GM23338 (cell line): Measurements from ENCODE around the gene RAD54L. TPM values are rescaled to one million over a fixed set of nuclear protein-coding genes. Genes with fewer than 3 reads are reported as not detected.
A peak's percentile ranks its signal among the peaks of the same experiment; 100 is the strongest.

Experiments
- ATAC-seq: fragments of 200-7000 bp; cut with Tn5 transposase; 3 replicates; pipeline ENCODE4 v1.9.1; 2020
- DNase-seq: peaks from one replicate; pipeline ENCODE4 v3.0.0-alpha.2; 2015; ENCODE audit warnings: low spot score
- H2AFZ ChIP-seq: fragments of 200-600 bp; sonication (generic); 2 replicates; pipeline ENCODE4 v1.8.0; 2016; ENCODE audit warnings: antibody characterized with exemption, mild to moderate bottlenecking, moderate library complexity
- H3F3A ChIP-seq: fragments of 200-600 bp; sonication (generic); replicated peaks from 2 replicates; pipeline ENCODE4 v1.8.0; 2017; ENCODE audit warnings: antibody characterized with exemption, mixed run types, low read depth
- H3K27ac ChIP-seq: fragments of 200-600 bp; sonication (generic); 2 replicates; pipeline ENCODE4 v1.6.1; 2016; ENCODE audit warnings: low read depth
- H3K27me3 ChIP-seq: fragments of 200-600 bp; sonication (generic); 2 replicates; pipeline ENCODE4 v1.8.0; 2016; ENCODE audit warnings: mild to moderate bottlenecking, mixed run types, moderate library complexity; ENCODE audit not compliant: insufficient read depth
- H3K36me3 ChIP-seq: fragments of 200-600 bp; sonication (generic); 2 replicates; pipeline ENCODE4 v1.8.0; 2016; ENCODE audit warnings: mild to moderate bottlenecking; ENCODE audit not compliant: insufficient read depth
- H3K4me1 ChIP-seq: fragments of 200-600 bp; sonication (generic); 2 replicates; pipeline ENCODE4 v1.8.0; 2016; ENCODE audit warnings: mild to moderate bottlenecking, moderate library complexity; ENCODE audit not compliant: insufficient read depth
- H3K4me2 ChIP-seq: fragments of 200-600 bp; sonication (generic); 2 replicates; pipeline ENCODE4 v1.7.1; 2017; ENCODE audit warnings: mixed run types
- H3K4me3 ChIP-seq: fragments of 200-600 bp; sonication (generic); 2 replicates; pipeline ENCODE4 v1.6.1; 2016; ENCODE audit warnings: mixed run types
- H3K79me2 ChIP-seq: fragments of 200-600 bp; sonication (generic); replicated peaks from 2 replicates; pipeline ENCODE4 v1.8.0; 2017; ENCODE audit warnings: mild to moderate bottlenecking; ENCODE audit not compliant: insufficient read depth
- H3K9me2 ChIP-seq: fragments of 200-600 bp; sonication (generic); 2 replicates; pipeline ENCODE4 v1.8.0; 2017; ENCODE audit not compliant: insufficient read depth
- H4K20me1 ChIP-seq: fragments of 200-600 bp; sonication (generic); replicated peaks from 2 replicates; pipeline ENCODE4 v1.8.0; 2017; ENCODE audit warnings: mild to moderate bottlenecking; ENCODE audit not compliant: insufficient read depth
- H3K27ac Mint-ChIP-seq: 2 replicates; pipeline ENCODE4 v1.8.0; 2020; ENCODE audit warnings: inconsistent platforms, mild to moderate bottlenecking, moderate library complexity, mixed read lengths
- H3K27me3 Mint-ChIP-seq: 3 replicates; pipeline ENCODE4 v1.8.0; 2022; ENCODE audit warnings: low read depth, mild to moderate bottlenecking, moderate library complexity, mixed read lengths, inconsistent platforms; ENCODE audit not compliant: insufficient read depth, poor library complexity
- H3K36me3 Mint-ChIP-seq: 3 replicates; pipeline ENCODE4 v1.8.0; 2021; ENCODE audit warnings: low read depth, mild to moderate bottlenecking, inconsistent platforms, moderate library complexity, mixed read lengths
- H3K4me1 Mint-ChIP-seq: 3 replicates; pipeline ENCODE4 v1.8.0; 2020; ENCODE audit warnings: mild to moderate bottlenecking, inconsistent platforms, mixed read lengths
- H3K4me3 Mint-ChIP-seq: 3 replicates; pipeline ENCODE4 v1.8.0; 2021; ENCODE audit warnings: moderate library complexity, mild to moderate bottlenecking, inconsistent platforms, mixed read lengths
- H3K9me3 Mint-ChIP-seq: 3 replicates; pipeline ENCODE4 v1.8.0; 2020; ENCODE audit warnings: moderate library complexity, mild to moderate bottlenecking, inconsistent platforms, mixed read lengths
- CREB1 ChIP-seq: fragments of 250-450 bp; sonication (Bioruptor Pico); IDR thresholded peaks from 2 replicates; pipeline ENCODE4 v1.5.0; 2020; ENCODE audit warnings: low read depth, mild to moderate bottlenecking, moderate library complexity
- CTCF ChIP-seq, 2 experiments: fragments of 200-600 bp in 1 of 2; sonication (generic) in 1 of 2; conservative IDR thresholded peaks; 2 replicates each; pipeline versions ENCODE4 v1.5.1 to v1.6.1; 2016 to 2017; ENCODE audit warnings: antibody characterized with exemption in 2 of 2, low read depth in 2 of 2, mild to moderate bottlenecking in 2 of 2, moderate library complexity in 1 of 2
- EZH2phosphoT487 ChIP-seq: fragments of 200-600 bp; sonication (generic); IDR thresholded peaks from one replicate; pipeline ENCODE4 v1.8.1; 2018; ENCODE audit warnings: antibody characterized with exemption; ENCODE audit not compliant: unreplicated experiment
- JUNB ChIP-seq: IDR thresholded peaks from one replicate; pipeline ENCODE4 v1.6.1; 2016; ENCODE audit warnings: antibody characterized with exemption; ENCODE audit not compliant: unreplicated experiment
- NANOG ChIP-seq: IDR thresholded peaks from 2 replicates; pipeline ENCODE4 v1.6.1; 2016; ENCODE audit warnings: antibody characterized with exemption, borderline replicate concordance
- POLR2AphosphoS5 ChIP-seq: IDR thresholded peaks from 2 replicates; pipeline ENCODE4 v1.6.1; 2016; ENCODE audit warnings: antibody characterized with exemption, low read depth
- REST ChIP-seq: IDR thresholded peaks from one replicate; pipeline ENCODE4 v1.6.1; 2018; ENCODE audit warnings: antibody characterized with exemption; ENCODE audit not compliant: unreplicated experiment
- ZNF114 ChIP-seq: fragments of 250-450 bp; sonication (Bioruptor Pico); IDR thresholded peaks from 2 replicates; pipeline ENCODE4 v1.5.0; 2020; ENCODE audit warnings: mild to moderate bottlenecking, moderate library complexity
- ZNF331 ChIP-seq: fragments of 250-450 bp; sonication (Bioruptor Pico); IDR thresholded peaks from 2 replicates; pipeline ENCODE4 v1.5.0; 2020; ENCODE audit warnings: low read depth, mild to moderate bottlenecking, moderate library complexity
- ZNF462 ChIP-seq: fragments of 250-450 bp; sonication (Bioruptor Pico); IDR thresholded peaks from 2 replicates; pipeline ENCODE4 v1.5.0; 2020; ENCODE audit warnings: mild to moderate bottlenecking, moderate library complexity
- polyA plus RNA-seq: library from polyadenylated mRNA; unstranded; fragments of >200 nt; fragmentation: Nextera tagmentation; extraction: Ambion mirVana; gene quantifications from 2 replicates; pipeline ENCODE4 v1.2.1, GENCODE V29; 2016
- total RNA-seq: library from RNA; depleted of rRNA; stranded (reverse); fragments of >200 nt; shearing (Covaris generic); gene quantifications from 2 replicates; pipeline ENCODE4 v1.2.3, GENCODE V29; 2014

Gene RAD54L
- total and polyA plus RNA-seq, 2 experiments from 2014 or later = 26.4 to 48.1 TPM

- Histone ChIP-seq H3K4me3 (peak overlapping the region; percentile 93), H3K4me2 (peak overlapping the region; percentile 88), H3K9me2 (no peaks in the 10 kb centered on the region), H3K79me2 (peaks cover 89% of the 10 kb centered on the region), H3K4me1 (peaks cover 52% of the 10 kb centered on the region), H2AFZ (no peak overlapping the region), H3K27ac (peak overlapping the region; percentile 75), H4K20me1 (peaks cover 41% of the 10 kb centered on the region), H3K36me3 (peaks cover 8% of the 10 kb centered on the region; the same call in 1 of the 2 replicates), H3F3A (peaks cover 18% of the 10 kb centered on the region), H3K27me3 (no peaks in the 10 kb centered on the region)
- TF ChIP-seq EZH2phosphoT487 (no peak), ZNF114 (CRISPR knock-in tag) (no peak), ZNF331 (CRISPR knock-in tag) (no peak), REST (no peak), NANOG (no peak), CREB1 (CRISPR knock-in tag) (no peak), CTCF (conservative IDR thresholded peaks at IDR 0.05; ENCODE audit: low read depth in 2 of 2) (no peak)
- DNase-seq (peak; percentile 19), ATAC-seq (no peak; the same call in 2 of the 3 replicates)
- H3K27ac Mint-ChIP-seq = peak overlapping the region; percentile 99
- H3K4me3 Mint-ChIP-seq = peak overlapping the region; percentile 98
- H3K27me3 Mint-ChIP-seq = peaks cover 9% of the 10 kb centered on the region
- peaks cover 7% of the 10 kb centered on the region for H3K9me3 Mint-ChIP-seq
- H3K4me1 Mint-ChIP-seq = peaks cover 44% of the 10 kb centered on the region
- H3K36me3 Mint-ChIP-seq = peaks cover 43% of the 10 kb centered on the region
Measured at GRCh38 chr1:46303872-46304326, 56.3 kb downstream of the RAD54L start.

- Mint-ChIP-seq H3K9me3 (peaks cover 7% of the 10 kb centered on the region), H3K4me1 (peaks cover 40% of the 10 kb centered on the region), H3K27ac (peak overlapping the region; percentile 27; the same call in 1 of the 2 replicates), H3K27me3 (peaks cover 11% of the 10 kb centered on the region), H3K36me3 (peaks cover 64% of the 10 kb centered on the region), H3K4me3 (peak overlapping the region; percentile 56)
- no peak overlapping the region; the same call in 1 of the 2 replicates for H3K27ac ChIP-seq
- peak overlapping the region; percentile 32 for H3K4me3 ChIP-seq
- H3K9me2 ChIP-seq = no peaks in the 10 kb centered on the region
- no peak overlapping the region for H2AFZ ChIP-seq
- H3K4me2 ChIP-seq = peak overlapping the region; percentile 61
- DNase-seq = no peak
- peaks cover 25% of the 10 kb centered on the region for H3F3A ChIP-seq
- peaks cover 83% of the 10 kb centered on the region for H3K79me2 ChIP-seq
- peaks cover 49% of the 10 kb centered on the region for H4K20me1 ChIP-seq
- no peaks in the 10 kb centered on the region for H3K27me3 ChIP-seq
- no peak for ATAC-seq
- H3K4me1 ChIP-seq = peaks cover 47% of the 10 kb centered on the region
- peaks cover 24% of the 10 kb centered on the region for H3K36me3 ChIP-seq
- TF ChIP-seq POLR2AphosphoS5 (no peak), EZH2phosphoT487 (no peak), JUNB (no peak), NANOG (no peak), CREB1 (CRISPR knock-in tag) (no peak), ZNF462 (no peak), ZNF331 (CRISPR knock-in tag) (no peak)
Measured at GRCh38 chr1:46306159-46306530, 58.6 kb downstream of the RAD54L start.
